RPMI7951 (cell line): ENCODE results near the gene ACOX2. TPM values are rescaled to one million over a fixed set of nuclear protein-coding genes. Genes with fewer than 3 reads are reported as not detected.
A peak's percentile ranks its signal among the peaks of the same experiment; 100 is the strongest.
"Not testable (repeated sequence)": the region's sequence is repeated elsewhere in the genome, so short reads cannot be mapped to it uniquely, and the experiment has no call there.

ENCODE experiments used
- DNase-seq: peaks from one replicate; pipeline ENCODE4 v3.0.0-alpha.2; 2012; ENCODE audit warnings: low read depth
- total RNA-seq: library from RNA; depleted of rRNA; stranded (reverse); fragments of >200 nt; shearing (Covaris generic); gene quantifications from 2 replicates; pipeline ENCODE4 v1.2.3, GENCODE V29; 2014

Gene ACOX2
- total RNA-seq, 1 experiment from 2014 or later, result 5.3 TPM

DNA sequence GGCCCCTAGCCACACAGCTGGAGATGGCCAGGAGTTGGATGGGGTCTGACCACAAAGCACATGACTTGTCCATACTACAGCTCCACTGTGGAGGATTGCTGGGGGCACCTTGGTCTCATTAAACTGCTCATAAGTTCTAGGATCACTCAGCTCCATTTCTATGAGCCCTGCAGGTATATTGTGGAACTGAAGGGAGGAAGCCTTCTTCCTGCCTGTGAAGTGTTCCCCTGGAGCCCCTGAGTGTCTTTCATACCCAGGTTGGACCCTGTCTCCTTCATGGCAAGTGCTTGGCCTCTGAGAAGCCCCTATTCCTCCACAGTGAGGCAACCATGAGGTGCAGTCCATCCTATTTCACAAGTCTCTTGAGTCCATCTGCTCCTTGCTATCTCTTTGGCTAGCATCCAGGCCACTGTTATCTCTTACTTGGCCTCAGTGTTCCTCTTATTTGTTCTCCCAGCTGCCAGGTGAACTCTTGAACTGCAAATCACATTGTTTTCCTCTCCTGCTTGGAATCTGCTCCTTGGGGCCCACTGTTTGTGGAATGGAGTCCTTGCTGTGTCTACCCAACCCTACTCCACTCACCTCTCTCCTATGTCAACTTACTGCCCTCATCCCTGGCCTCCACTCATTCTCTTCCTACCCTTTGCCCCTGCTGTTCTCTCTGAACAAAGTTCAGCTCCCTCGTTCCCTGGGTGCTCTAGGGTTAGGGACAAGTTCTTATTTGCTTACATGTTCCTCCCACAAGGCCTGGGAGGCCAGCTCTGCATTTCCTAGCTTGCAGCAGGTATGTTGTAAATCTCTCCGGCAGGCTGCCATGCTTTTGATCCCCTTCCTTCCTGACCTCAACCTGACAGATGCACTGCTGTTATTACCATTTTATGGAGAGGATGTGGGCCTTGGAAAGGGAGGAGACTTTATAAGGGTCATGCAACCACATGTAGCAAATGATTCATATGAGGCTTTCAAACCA, 1.2 kb downstream of the ACOX2 start:
- no peak for DNase-seq

DNA sequence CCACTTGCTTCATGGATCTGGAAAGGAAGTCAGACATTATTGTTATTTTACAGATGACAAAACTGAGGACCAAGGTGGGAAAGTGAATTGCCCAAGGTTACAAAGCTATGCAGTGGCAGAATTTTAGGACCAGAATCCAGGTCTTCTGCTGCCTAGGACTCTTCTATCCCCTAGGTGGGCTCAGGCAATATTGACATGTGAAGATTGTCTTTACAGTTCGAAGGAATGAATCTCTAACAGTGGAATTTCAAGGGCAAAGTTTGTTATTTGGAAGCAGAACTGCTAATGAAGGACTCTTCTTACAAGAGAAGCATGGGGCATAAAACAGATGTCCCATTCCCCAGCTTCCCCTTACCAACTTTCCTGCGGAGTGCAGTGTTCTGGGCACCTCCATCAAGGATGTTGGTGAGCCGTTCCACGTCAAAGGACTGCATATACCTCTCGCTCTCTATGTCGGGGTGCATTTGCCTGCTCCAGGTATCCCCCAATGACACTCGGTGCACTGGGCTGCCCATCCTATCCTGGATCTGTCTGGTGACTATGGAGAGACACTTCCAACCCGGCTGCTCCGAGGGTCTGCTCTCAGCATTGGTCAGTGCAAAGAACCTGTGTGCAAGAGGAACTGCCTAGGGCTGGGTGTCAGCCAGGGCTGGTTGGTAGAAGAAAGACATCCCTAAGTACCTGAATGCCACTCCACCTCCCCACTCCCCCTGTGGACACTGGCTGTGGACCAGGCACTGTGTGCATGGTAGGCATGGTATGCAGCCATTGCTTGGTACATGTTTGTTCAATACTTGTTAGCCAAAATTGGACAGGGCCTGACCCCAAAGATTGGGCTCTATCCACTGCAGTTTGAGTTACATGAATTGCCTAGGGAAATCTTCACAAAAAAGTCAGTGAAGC, 2.1 kb downstream of the ACOX2 start:
- DNase-seq, result no peak

DNA sequence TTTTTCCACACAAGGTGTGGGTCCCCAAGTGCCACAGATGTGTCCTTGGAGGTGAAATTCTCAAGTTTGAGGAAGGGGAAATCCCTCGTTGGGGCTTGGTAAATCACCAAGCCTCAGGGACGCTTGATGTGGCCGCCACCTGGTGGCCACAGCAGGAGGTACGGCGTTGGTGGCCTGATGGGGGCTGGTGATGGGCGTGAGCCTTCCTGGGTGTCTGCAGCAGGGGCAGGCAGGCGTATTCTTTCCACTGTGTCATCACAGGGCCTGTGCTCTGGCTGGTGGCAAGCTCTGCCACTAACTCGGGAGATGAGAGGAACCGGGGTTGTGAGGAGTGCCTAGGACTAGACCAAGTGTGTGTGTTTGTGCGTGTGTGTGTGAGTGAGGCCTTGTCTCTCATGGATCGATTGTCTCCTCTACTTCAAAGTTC, 4.2 kb downstream of the ACOX2 start:
- DNase-seq, result peak; percentile 75

DNA sequence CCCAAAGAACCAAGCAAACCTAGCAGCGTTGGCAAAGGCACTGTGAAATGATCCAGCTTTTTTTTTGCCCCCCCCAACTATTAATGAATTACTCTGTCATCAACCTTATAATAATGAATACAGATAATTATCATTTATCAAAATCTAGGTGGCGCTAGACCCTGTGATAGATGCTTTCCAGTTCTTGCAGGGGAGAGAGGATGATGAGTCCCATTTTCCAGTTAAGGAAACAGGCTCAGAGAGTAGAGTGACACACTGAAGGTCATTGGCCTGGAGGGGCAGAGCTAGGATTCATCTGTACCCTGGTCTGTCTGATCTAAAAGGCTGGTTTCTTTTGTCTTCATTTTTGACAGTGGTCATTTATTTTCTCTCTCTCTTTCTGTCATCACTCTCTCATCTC, 5.0 kb downstream of the ACOX2 start:
- DNase-seq, result peak; percentile 57

DNA sequence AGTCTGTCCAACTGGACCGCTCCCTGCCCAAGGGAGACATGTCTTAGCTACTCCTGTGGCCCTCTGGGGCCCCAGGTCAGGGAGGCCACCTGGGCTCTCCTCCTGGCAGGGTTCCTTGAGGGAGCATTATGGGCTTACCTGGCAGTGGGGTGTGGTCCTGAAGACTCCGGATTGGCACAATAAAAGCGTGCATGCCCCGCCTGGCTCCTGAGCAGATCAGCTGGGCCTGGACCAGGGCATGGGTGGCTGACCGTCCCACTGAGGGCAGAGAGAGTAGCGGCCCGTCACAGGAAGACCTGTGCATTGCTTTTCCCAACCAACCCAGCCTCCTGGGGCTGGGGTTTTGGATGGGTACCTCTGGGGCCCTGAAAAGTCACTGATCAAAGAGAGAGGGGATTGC, 5.4 kb downstream of the ACOX2 start:
- no peak for DNase-seq

DNA sequence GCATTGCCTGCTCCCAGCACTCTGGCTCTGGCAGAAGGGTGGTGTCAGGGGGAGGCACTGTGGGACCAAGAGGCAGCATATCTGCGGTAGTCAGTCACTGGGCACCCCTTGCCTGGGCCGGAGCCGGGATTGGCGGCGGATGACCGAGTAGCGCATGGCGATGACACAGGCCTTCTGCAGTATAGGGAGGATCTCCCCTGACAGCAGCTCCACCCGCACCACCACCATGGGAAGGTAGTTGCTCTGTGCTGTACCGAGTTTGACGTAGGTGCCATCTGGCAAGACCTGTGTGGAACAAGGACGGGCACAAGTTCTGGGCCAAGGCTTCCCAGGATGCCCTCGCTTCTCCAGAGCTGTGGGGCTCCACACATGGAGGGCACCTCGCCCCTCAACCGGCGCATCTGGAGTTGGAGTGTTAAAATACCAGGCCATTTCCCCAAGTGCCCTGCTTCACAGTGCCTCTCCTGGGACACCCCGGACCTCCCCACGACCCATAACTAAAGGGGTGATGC, 6.6 kb downstream of the ACOX2 start:
- DNase-seq, result no peak

DNA sequence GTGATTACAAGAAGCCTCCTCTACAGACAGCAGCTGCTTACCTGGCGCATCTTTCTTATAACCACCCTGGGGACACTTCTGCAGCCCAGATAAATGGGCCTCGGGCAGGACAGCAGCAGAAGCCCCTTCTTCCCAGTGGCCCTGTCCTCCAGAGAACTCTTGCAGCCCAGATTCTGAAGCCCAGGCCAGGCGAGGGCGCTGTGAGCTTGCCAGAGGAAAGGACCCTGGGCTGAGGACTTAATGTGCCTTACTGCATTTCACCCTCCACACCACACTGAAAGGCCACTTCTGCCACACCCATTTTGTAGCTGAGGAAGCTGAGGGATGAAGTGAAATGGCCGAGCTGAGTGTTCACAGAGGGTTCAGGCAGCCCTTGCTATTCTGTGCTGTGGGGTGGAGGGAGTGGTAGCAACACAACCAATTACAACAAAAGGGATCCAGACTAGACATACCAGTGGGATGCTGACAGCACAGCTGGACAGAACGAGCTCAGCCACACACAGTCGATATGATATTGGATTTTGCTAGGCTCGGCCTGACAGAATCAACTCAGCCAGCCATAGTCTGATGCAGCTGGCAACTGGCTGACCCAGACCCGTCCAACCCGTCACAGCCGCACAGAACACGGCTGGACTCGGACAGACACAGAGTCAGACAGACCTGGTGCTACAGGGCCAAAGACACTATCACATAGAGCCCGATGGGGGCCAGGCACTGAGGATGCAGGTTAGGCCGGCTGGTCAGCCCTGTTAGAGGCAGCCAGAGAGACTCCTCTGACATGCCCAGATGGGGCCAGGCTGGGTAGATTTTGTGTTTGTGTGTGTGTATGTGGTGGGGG, 7.3 kb downstream of the ACOX2 start:
- DNase-seq, result no peak

DNA sequence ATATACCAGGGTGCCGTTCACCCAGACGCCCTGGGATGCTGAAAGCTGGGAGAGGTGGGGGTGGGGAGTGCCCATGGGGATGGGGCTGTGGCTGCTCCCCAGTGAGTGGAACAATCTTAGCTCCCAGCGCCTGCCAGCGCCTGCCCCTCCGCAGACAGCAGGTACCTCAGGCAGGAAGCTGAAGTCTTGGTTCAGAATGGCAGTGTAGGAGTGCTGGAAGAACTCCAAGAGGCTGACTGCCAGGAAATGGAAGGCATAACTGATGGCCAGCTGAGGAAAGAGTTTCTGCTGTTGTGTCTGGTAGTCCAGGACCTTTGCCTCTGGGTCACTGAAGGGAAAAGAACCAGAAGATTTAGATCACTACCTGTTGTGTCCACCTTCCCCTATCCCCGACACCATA, 8.4 kb downstream of the ACOX2 start:
- DNase-seq, result peak; percentile 75

DNA sequence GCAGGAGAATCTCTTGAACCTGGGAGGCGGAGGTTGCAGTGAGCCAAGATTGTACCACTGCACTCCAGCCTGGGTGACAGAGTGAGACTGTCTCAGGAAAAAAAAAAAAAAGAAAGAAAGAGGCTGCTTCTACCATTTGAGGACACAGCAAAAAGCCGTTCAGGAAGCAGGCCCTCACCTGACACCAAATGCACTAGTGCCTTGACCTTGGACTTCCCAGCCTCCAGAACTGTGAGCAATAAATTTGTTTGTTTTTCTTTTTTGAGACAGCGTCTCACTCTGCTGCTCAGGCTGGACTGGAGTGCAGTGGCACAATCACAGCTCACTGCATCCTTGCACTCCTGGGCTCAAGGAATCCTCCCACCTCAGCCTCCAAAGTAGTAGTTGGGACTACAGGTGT, 9.6 kb downstream of the ACOX2 start:
- DNase-seq, result not testable (repeated sequence)

DNA sequence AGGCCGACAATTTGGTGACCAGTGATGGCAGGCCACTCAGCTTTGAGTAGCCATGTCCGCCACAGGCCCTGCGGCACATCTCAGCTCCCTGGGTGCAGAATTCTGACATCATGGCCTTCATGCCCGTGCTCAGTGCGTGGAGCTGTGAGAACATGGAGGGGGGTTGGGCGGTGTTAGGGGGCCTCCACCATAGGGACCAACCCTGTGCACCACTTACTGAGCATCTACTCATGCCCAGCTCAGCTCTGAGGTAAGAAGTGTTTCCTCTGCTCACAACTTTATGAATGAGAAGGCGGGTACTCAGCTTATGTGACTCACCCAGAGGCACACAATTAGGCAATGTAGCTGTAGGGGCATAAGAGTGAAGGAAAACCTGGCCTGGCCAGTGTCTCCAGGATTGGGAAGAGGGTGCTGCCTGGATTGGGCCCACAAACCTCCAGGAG, 10.5 kb downstream of the ACOX2 start:
- DNase-seq, result peak; percentile 92

DNA sequence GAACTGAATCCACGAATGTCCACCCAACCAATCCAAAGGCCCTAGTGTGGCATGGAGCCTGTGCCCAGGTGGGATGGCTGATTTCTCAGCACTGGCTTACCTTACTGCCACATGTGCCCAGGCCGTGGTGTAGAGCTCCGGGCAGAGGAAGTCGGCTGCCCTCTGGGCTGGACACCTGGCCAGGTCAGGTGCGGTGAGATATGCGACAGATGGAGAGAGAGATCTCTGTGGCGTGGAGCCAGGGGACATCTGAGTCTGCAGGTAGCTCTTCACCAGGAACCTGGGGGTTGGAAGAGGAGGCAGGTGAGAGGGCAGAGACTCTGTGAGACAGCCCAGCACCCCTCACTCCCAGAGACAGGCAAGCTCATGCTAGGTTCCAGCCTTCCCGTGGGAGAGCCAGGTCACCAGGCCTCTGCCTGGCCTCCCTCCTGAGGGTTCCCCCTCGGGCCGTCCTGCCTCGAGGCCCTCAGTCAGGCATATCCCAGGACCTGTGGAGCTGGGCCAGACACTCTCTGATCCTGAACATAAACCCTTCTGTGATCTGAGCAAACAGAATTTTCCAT, 12.6 kb downstream of the ACOX2 start:
- DNase-seq, result no peak

DNA sequence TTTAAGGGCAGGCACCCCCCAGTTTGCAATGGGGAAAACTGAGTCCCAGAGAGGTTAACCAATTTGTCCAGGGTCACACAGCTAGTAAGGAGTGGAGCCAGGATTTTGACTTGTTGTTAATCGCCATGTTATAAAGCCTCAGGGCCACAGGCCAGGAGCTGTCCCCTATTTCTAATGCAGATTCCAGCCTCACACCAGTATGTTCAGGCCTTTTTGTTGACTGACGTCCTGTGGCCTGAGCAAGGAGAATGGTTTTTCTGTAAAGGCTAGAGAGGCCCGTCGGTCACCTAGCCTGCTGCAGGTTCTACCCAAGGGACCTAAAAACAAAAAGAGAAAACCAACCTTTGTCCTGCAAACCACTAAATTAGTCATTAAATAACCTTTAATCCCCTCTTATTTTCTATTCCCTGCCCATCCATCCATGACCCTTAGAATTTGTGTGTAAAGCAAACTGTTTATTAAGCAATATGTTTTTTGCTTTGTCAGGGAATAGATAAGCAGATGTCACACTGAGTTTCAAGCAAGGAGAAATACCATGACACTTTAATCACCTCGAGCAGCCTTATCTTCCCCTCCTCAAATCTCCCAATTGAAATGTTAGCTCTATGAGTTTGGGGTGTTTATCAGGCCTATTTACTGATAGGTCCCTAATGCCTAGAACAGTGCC, 14.1 kb downstream of the ACOX2 start:
- no peak for DNase-seq

DNA sequence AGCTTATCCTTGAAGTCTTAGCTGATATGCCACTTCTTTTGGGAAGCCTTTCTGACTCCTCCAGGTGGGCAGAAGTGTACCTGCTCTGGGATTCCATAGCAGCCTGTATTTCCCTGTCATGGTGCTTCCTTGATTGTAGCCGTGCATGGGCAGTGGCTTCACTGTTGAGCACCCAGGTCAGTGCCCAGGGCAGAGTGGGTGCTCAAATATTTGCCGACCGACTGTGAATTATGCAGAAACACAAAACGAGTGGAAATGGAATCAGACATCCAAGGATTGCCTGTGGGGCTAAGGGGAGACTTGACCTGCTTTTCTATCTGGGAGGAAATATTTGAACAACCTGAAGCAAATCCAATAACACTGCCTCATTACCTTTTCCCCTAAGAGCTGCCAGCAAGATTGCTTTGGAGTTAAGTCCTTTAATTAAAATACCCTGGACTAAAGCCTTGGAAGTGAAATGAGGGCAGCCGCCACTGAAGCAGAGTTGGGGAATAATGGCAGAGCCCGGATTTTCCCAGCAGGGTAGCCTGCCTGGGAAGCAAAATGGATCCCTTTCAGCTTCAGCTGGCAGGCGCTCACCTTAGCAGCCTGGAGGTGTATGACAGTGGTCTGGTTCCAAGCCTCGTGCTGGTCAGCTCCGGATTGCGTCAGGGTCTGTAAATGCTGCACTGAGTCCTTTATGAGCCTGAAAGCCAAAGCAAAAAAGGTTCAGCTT, 14.9 kb downstream of the ACOX2 start:
- no peak for DNase-seq

DNA sequence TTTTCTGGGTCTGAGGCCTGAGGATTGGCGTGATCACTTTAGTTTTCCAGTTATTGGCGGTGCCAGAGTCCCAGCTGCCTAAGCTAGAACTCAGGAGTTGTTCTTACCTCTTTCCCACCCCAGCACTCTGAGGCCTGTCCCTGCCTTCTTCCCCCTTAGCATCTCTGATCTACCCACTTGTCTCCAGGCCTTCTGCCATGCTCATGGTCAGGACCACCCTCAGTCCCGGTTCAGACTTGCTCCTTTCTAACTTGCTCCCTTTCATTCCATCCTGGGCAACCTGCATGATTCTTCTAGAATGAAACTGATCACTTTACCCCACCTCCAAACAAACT, 15.7 kb downstream of the ACOX2 start:
- no peak for DNase-seq

DNA sequence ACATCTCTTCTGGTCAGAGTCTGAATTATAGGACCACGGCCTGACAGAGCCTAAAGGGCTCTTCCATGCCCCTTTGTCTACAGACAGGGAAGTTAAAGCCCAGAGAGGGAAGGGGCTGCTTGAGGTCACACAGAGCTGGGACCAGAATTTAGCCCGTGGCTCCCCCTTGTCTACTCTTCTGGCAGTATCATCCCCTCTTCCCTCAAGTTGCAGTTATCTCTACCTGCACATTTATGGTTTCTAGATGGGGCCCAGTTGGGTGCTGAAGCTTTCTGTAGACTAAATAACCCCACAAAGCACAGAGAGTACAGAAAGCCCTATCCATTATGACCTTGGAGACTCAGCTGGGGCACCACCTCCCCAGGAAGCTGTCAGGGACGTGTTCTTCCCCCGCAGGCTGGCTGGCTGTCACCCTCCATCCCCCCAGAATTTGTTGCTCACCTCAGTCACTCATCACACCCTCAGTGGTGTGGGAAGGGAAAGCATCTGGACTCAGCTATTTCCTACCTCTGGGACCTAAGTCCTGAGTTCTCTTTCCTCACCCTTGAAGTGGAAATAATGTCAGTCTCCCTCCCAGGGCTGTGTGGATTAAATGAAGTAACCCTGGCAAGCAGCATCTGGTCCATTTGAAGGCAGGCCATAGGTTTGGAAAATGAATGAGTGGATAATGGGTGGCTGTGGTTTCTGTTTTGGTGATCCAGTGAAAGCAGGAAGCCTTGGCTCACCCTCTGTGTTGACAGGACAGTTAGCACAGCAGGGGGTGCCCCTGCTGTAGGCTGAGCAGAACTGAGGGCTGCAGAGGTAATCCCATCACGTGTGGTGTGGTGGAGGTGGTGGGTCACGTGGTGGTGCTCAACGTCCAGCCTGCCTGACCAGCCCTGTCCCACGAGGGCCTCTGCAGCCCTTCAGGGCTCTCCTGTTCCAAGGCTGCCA, 16.3 kb downstream of the ACOX2 start:
- DNase-seq, result peak; percentile 29

DNA sequence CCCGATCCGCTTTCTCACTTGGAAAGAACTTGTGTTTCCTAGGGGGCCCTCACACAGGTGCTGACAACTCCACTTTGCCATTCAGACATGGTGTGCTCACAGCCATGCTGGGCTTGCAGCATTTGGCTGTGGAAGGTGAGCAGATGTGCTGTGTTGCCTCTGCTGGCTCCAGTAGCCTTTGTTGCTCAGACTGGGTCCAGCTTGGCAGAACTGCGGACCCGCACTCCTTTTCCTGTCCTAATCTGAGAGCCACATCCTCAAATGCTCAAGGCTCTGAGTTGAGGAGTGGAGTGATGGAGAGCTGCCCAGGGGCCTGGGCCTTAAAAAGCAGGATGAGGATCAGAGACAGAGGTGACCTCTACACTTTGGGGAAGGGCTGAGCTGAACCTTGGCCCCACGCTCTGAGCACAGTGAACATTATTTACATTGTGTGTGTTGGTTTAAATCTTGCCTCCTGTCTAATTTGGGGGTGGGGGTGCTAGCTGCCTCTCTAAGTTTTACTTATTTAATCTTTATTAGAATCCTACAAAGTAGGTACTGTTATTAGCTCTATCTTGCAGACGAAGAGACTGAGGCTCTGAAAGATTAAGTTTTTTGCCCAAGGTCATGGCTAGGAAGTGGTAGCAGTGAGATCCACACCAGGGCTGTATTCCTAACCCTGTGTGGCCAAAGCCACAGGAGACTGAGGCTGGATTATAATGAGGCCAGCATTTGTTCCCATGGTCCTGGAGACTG, 17.2 kb downstream of the ACOX2 start:
- DNase-seq, result no peak

DNA sequence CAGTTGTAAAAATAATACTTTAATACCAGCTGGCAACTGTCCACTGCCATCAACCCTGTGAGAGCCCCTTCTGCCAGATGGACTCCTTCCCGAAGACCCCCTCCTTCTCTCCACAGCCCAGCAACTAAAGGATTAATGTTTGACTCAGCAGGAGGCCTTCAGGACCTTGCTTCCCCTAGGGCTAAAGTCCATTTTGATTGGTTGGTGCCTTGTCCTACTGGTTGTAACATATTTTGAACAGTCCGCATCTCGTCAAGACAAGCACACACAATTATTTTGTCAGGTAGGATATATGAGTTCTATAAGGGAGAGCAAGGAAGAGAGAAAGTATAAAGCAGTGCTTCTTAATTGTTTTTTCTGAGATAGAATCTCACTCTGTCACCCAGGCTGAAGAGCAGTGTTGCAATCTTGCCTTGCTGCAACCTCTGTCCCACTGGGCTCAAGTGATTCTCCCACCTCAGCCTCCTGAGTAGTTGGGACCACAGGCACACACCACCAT, 18.6 kb downstream of the ACOX2 start:
- DNase-seq, result no peak

DNA sequence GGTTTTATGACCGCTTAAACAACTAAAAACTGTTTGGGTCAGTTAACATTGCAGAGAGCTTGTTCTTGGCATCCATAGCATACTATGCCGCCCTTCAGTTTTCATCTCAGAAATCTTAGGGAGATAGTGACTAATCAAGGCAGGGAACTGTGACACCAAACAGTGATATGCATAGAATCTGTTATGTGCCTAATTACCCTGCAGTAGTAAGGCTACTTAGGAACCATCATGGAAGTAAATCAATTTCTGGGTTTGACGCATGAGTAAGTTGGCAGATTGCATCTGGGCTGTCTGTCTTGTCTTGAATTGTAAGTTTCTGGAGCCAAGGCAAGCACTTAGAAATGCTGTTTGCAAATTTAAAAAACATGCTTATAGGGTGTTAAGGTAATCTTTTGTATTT, 22.6 kb downstream of the ACOX2 start:
- no peak for DNase-seq
